ENCODE data around the gene CRACDL. TPM values are rescaled to one million over a fixed set of nuclear protein-coding genes. Genes with fewer than 3 reads are reported as not detected.

CRACDL gene
- total RNA-seq, 3 donors from 2014 or later = 8.0 to 18.1 (median 17.8) TPM

DNA sequence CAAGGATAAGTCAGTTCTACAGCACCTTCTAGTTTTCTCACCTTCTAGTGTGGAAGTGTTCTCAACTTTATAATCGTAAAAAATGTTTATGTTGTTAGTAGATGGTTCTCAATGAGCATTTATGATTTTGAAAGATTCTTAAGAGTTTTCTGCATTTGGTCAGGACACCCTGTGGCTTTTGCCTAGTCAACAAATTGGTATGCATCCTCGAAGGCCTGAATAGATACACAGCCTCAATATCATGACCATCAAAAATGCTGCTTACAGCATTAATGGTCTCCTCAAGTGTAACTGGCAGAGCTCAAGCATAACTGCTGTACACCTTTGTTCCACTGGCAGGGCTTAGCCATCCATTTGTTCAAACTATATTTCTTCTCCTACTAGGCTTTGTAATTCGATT is 96.7 kb downstream of the CRACDL start:
- Histone ChIP-seq H3K4me1 (ENCODE audit: low read depth) (no peaks in the 10 kb centered on the region), H3K4me3 (no peak overlapping the region), H3K9me3 (no peaks in the 10 kb centered on the region), H3K36me3 (ENCODE audit: low read depth) (no peaks in the 10 kb centered on the region)
- DNase-seq (no peak), ATAC-seq (no peak)
- intact Hi-C loops (cut with DNase I, micrococcal nuclease) = no loop called here
- TF ChIP-seq, protein P1, sequence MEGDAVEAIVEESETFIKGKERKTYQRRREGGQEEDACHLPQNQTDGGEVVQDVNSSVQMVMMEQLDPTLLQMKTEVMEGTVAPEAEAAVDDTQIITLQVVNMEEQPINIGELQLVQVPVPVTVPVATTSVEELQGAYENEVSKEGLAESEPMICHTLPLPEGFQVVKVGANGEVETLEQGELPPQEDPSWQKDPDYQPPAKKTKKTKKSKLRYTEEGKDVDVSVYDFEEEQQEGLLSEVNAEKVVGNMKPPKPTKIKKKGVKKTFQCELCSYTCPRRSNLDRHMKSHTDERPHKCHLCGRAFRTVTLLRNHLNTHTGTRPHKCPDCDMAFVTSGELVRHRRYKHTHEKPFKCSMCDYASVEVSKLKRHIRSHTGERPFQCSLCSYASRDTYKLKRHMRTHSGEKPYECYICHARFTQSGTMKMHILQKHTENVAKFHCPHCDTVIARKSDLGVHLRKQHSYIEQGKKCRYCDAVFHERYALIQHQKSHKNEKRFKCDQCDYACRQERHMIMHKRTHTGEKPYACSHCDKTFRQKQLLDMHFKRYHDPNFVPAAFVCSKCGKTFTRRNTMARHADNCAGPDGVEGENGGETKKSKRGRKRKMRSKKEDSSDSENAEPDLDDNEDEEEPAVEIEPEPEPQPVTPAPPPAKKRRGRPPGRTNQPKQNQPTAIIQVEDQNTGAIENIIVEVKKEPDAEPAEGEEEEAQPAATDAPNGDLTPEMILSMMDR (IDR thresholded peaks at IDR 0.05) = no peak

DNA sequence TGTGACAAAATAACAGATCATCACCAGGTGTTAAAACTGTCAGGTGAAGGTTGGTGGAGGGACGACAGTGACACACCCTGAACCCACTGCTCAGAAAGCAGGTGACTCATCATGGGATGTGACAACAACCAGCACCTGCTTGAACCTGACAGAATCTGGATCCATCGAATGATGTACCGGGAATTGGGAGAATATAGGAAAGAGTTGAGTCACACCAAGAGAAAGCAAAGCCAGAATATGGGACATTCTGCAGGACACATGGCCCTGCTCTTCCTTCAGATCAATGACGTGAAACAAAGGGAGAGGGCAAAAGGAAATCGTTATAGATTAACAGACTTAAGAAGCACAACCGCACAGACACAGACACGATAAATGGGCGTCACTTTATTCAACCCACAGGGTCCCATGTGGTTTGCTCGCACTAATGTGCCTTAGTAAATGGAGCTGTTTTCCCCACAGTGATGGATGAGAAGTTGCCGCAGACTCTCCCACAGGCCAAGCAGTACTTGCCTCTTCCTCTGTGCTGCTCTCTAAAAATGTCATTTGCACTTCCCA is 100.1 kb downstream of the CRACDL start:
- Histone ChIP-seq H3K4me3 (no peak overlapping the region), H3K4me1 (ENCODE audit: low read depth) (no peaks in the 10 kb centered on the region), H3K36me3 (ENCODE audit: low read depth) (no peaks in the 10 kb centered on the region), H3K9me3 (no peaks in the 10 kb centered on the region)
- DNase-seq (no peak), ATAC-seq (peak; percentile 69)
- TF ChIP-seq, protein P1 (IDR thresholded peaks at IDR 0.05) = no peak
- intact Hi-C loops (cut with DNase I, micrococcal nuclease) = loop anchor here (2.0 kb wide), 1 partner anchor 187 kb away; no protein-coding TSS in a partner anchor

DNA sequence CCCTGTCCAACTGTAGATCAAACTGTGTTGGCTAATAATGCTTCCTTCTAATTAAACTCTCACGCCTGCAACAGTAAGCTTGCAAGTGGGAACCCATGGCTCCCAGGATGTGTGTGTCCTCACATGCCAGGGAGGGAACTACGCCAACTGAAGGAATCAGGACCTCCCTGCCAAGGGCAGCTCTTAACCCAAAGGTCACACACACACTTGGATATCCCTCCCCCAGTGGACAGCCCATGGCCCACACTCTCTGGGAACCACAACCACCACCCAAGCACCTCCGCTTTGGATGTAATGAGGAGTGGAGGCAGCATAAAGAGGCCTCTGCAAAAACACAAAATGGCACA is 102.1 kb downstream of the CRACDL start:
- intact Hi-C loops (cut with DNase I, micrococcal nuclease) = no loop called here
- no peak overlapping the region for H3K4me3 ChIP-seq
- H3K4me1 ChIP-seq (ENCODE audit: low read depth) = no peaks in the 10 kb centered on the region
- TF ChIP-seq, protein P1 (IDR thresholded peaks at IDR 0.05) = no peak
- ATAC-seq (no peak), DNase-seq (no peak)
- H3K36me3 ChIP-seq (ENCODE audit: low read depth) = no peaks in the 10 kb centered on the region
- H3K9me3 ChIP-seq = no peaks in the 10 kb centered on the region

DNA sequence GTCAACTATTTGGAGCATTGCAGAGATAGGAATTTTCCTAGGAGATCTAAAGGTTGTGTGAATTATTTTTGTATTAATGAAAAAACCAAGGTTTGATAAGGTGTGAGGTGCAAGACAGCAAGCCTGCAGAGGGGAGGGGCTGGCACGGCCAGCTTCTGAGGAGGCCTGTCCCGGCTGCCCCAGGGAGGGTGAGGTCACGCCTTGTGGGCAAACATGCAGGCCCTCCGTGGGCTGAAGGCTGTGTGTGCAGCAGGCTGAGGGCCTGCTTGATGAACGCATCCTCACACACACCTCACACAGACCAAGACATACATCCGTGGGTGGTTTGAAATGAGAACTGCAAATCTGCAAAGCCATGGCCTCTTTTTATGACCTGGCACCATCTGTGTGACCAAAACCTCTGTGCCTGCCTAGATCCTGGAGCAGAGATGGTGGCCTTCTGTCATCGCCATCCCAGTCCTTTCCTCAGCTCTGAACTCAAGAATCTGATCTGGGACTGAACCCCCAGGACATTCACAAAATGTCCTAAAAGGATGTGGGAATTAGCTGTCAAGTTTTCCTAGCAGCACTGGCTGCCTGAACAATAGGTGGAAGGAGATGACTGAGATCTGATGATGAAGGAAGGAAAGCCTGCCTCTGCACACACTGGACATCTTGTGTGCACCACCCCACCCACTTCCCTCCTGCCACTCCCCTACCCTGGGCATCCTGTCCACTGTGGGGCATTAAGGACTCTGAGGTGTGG is 102.7 kb downstream of the CRACDL start:
- ATAC-seq = peak; percentile 33
- no peak for DNase-seq
- Histone ChIP-seq H3K36me3 (ENCODE audit: low read depth) (no peaks in the 10 kb centered on the region), H3K4me1 (ENCODE audit: low read depth) (no peaks in the 10 kb centered on the region), H3K9me3 (no peaks in the 10 kb centered on the region), H3K4me3 (no peak overlapping the region)
- intact Hi-C loops (cut with DNase I, micrococcal nuclease) = no loop called here
- TF ChIP-seq, protein P1 (IDR thresholded peaks at IDR 0.05) = no peak

DNA sequence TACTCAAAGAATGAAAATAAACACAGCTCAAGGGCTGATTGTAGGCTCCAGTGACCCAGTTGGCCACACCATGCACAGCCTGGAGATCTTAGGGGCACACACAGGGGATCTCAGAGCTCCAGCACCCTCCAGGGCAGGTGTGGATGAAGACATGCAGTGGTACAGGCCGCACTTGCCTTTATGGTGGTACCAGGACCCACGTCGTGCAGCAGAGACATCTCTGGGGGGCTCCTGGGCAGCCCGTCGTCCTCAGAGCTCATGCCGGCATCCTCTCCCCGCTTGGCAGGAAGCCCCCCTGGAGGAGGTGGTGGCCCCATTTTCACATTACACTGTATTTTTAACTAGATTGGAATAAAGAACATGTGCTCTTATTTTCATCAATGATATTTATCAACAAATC is 103.9 kb downstream of the CRACDL start:
- H3K4me3 ChIP-seq = no peak overlapping the region
- TF ChIP-seq, protein P1 (IDR thresholded peaks at IDR 0.05) = no peak
- no peak for ATAC-seq
- H3K9me3 ChIP-seq = no peaks in the 10 kb centered on the region
- no peaks in the 10 kb centered on the region for H3K36me3 ChIP-seq (ENCODE audit: low read depth)
- no peaks in the 10 kb centered on the region for H3K4me1 ChIP-seq (ENCODE audit: low read depth)
- intact Hi-C loops (cut with DNase I, micrococcal nuclease) = no loop called here
- no peak for DNase-seq
